HG03060 (cell line): ENCODE measurements around the gene TTC9.

Experiments
- ATAC-seq: cut with Tn5 transposase; IDR thresholded peaks from one replicate; pipeline ENCODE4 v1.9.1; 2021; ENCODE audit warnings: low read depth, moderate number of reproducible peaks; ENCODE audit not compliant: unreplicated experiment

The TTC9 gene

GRCh38 chr14:70643967-70644366, 2.3 kb downstream of the TTC9 start:
- ATAC-seq = no peak

GRCh38 chr14:70645892-70646291, 4.2 kb downstream of the TTC9 start:
- ATAC-seq = no peak

- no peak for ATAC-seq
These were observed 5.0 kb downstream of the TTC9 start for GRCh38 chr14:70646705-70647104.

- no peak for ATAC-seq
These were observed 6.6 kb downstream of the TTC9 start for GRCh38 chr14:70648346-70648745.

GRCh38 chr14:70649803-70650202, 8.1 kb downstream of the TTC9 start:
- ATAC-seq = no peak

- ATAC-seq = no peak
These were observed 9.8 kb downstream of the TTC9 start for GRCh38 chr14:70651522-70651921.

GRCh38 chr14:70652871-70653270, 11.2 kb downstream of the TTC9 start:
- no peak for ATAC-seq

GRCh38 chr14:70653662-70654061, 11.9 kb downstream of the TTC9 start:
- no peak for ATAC-seq

- ATAC-seq = no peak
These were observed 12.9 kb downstream of the TTC9 start for GRCh38 chr14:70654632-70655031.

- peak; percentile 48 for ATAC-seq
These were observed 13.6 kb downstream of the TTC9 start for GRCh38 chr14:70655110-70655826.

- no peak for ATAC-seq
These were observed 17.2 kb downstream of the TTC9 start for GRCh38 chr14:70658899-70659298.

- no peak for ATAC-seq
These were observed 19.5 kb downstream of the TTC9 start for GRCh38 chr14:70660967-70661893.

GRCh38 chr14:70662080-70662479, 20.4 kb downstream of the TTC9 start:
- no peak for ATAC-seq

- ATAC-seq = no peak
These were observed 21.1 kb downstream of the TTC9 start for GRCh38 chr14:70662816-70663215.

GRCh38 chr14:70663707-70664179, 22.0 kb downstream of the TTC9 start:
- ATAC-seq = peak; percentile 30

- no peak for ATAC-seq
These were observed 23.2 kb downstream of the TTC9 start for GRCh38 chr14:70664698-70665447.

GRCh38 chr14:70665448-70666360, 24.0 kb downstream of the TTC9 start:
- peak; percentile 27 for ATAC-seq

- ATAC-seq = no peak
These were observed 24.6 kb downstream of the TTC9 start for GRCh38 chr14:70666361-70666686.

GRCh38 chr14:70670992-70671651, 29.4 kb downstream of the TTC9 start:
- ATAC-seq = no peak
